Esophagus mucosa (tissue), 1 donor: ENCODE data around the gene S100PBP. TPM values are rescaled to one million over a fixed set of nuclear protein-coding genes. Genes with fewer than 3 reads are reported as not detected.

Source experiments
- ATAC-seq: fragments of 200-7000 bp; cut with Tn5 transposase; one replicate; pipeline ENCODE4 v1.9.1; 2020
- total RNA-seq: library from RNA; stranded (reverse); gene quantifications from one replicate; pipeline ENCODE4 v1.2.4, GENCODE V29; 2023
- donor health status: DM: yes; HTN: yes; CAD: no.

S100PBP gene
- total RNA-seq, 1 donor from 2014 or later = 16.5 TPM

- ATAC-seq = no peak
These were observed 12.8 kb downstream of the S100PBP start for GRCh38 chr1:32830092-32830852.

- no peak for ATAC-seq
These were observed 14.4 kb downstream of the S100PBP start for GRCh38 chr1:32831878-32832277.

DNA sequence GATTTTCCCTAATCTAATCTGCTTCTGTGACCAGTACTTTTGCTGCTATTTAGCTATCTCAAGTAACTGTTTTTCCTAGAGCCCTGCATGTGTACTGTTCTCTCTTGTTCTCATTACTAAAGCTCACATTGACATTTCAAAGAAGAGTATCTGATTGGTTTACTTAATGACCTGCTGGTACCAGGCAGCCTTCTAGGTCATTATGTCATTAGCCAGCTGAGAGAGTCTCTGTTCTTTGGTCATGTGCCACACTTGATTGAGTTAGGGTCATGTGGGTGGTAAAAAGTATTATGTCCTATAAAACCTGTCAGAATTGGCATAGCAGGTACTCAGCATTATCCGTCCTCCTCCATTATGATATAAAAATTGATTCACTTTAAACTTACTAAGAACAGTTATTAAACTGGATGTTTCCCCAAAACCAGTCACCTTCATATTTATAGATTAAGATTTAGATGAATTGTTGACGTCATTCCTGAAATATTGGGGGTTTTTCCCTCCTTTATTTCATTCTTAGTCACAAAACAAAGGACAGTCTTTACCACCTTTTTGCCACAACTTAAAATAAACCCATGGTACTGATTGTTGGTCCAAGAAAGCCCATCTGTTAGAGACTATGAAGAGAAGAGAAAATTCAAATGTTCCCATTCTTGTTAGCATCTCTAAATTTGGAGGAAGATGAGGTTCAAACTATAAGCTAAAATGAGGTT, 31.1 kb downstream of the S100PBP start:
- no peak for ATAC-seq

DNA sequence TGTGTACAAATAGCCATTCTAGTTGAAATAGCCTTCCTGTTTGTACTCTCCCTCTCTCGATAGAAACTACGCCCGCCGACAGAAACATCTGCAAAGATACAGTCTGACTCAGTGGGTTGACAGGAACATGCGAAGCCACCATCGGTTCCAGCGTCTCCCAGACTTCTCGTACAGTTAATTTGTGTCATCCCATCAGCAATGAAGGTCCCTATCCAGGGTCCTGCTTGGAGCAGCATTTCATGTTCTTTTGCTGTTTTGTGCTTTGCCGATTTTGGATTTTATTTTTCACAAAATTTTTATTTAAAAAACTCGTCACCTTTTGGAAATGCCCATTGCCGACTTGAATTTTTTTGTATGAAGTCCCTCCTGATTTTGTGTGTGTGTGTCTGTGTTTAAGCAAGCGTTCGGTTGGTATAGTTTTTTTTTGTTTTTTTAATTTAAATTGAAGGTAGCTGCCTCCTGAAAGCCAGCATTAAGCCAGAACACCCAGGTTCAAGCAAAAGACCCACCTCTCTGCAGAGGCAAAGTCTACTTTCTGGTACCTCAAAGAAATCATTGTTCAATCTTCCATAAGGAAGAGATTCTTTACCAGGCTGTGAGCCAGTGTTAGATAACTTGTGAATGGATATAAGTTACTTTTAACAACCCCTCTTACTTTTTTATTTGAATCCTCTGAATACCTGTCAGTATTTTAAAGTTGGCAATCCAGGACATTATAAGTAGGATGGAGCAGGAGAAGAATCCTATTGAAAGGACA, 38.6 kb downstream of the S100PBP start:
- no peak for ATAC-seq

- no peak for ATAC-seq
These were observed 40.7 kb downstream of the S100PBP start for GRCh38 chr1:32858136-32858535.

DNA sequence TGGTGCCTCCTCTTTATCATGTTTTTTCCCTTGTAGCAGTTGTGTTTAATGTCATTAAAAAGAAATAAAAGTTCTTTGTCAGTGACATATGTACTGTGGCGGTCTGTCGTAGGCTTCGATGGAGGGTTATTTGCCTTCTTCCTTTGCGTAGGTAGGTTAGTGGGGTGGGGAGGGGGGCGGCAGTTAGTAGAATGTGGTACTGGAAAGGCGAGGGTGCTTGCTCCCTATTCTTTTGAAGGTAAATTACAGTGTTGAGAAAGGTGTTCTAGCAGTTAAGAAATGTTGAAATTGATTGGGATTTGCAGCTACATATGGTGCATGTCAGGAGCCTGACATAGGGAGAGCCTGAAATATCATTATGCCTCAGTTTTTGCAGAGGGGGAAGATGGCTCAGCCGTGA, 41.3 kb downstream of the S100PBP start:
- no peak for ATAC-seq

DNA sequence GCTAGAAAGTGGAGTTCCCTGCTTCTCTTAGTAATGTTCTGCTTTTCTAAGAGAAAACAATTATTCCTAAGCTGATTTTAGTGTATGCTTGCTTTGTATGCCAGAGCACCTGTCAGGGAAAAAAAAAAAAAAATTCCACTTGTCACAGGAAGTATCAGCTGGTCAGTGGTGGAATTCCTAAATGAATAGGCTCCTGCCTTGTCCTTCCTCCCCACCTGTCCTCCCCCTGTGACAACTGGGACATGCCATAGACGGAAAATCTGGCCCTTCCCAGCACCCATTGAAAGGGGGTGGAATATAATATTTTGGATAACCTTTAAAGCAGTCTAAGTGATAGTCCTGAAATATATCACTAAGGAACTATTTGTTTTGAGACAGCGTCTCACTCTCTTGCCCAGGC, 42.5 kb downstream of the S100PBP start:
- ATAC-seq = no peak

GRCh38 chr1:32860566-32860965, 43.1 kb downstream of the S100PBP start:
- no peak for ATAC-seq

DNA sequence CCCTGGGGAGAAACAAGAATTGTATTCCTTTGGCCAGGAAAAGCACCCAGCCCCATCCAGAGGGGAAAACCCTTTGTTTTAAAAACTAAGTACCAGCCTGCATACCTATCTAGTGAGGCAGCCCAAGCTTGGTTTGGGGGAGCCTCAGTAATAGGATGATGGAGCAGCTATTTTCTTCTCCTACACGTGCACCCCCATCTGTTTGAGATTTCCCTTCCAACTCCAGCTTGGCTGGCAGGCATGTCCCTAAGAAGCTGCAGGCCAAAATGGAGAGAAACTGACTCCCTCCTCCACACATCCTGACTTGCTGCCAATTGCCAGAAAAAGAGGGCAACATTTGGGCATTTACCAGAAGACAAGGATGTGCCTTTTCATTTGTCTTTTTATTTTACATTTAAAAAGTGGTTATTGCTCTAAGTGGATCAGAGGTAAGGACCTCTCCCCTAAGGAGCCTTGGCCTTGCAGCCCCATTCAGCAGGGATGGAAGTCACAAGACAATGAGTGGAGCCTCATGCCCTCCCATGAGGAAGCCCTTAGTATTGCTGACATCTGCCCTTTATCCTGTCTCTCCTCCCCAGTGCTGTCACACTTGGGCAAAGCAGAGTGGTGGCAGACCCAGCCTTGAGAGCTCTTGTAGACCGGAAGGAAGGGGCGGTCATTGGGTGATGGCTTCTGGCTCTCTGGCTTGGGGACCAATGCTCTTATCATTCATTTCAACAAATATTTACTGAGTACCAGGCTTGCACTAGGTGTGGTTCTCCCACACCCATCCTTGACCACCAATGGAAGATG, 44.6 kb downstream of the S100PBP start:
- no peak for ATAC-seq

GRCh38 chr1:32863218-32863880, 45.9 kb downstream of the S100PBP start:
- no peak for ATAC-seq

- no peak for ATAC-seq
These were observed 46.4 kb downstream of the S100PBP start for GRCh38 chr1:32863881-32864245.

GRCh38 chr1:32864375-32865019, 47.0 kb downstream of the S100PBP start:
- no peak for ATAC-seq

GRCh38 chr1:32865639-32866405, 48.4 kb downstream of the S100PBP start:
- no peak for ATAC-seq

GRCh38 chr1:32867151-32867550, 49.7 kb downstream of the S100PBP start:
- ATAC-seq = no peak

DNA sequence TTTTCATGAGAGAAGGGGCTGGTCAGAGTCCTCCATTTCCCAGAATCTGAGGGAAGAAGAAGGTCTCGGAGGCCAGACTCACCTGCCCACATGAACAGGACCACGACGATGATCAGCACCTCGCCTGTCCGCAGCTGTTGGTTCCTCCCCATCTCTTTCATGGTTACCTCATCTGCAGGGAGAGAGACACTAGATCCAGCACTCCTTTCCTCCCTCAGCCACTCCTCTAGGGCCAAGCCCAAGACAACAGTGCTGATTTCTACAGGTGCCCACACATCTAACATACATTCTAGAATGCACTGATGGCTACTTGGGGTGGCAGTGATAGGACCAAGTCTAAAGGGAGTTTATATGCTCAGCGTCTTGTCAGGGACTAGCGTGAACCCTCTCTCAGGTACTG, 50.2 kb downstream of the S100PBP start:
- ATAC-seq = no peak

GRCh38 chr1:32868085-32868484, 50.6 kb downstream of the S100PBP start:
- ATAC-seq = no peak

GRCh38 chr1:32868806-32869455, 51.5 kb downstream of the S100PBP start:
- ATAC-seq = no peak

GRCh38 chr1:32869923-32870614, 52.6 kb downstream of the S100PBP start:
- ATAC-seq = no peak

GRCh38 chr1:32870615-32871363, 53.3 kb downstream of the S100PBP start, which contains the start of gene FNDC5:
FNDC5 (minus strand) TSS chr1:32870912.
- no peak for ATAC-seq
